ENCODE results near the gene CES4A.

The CES4A gene

DNA sequence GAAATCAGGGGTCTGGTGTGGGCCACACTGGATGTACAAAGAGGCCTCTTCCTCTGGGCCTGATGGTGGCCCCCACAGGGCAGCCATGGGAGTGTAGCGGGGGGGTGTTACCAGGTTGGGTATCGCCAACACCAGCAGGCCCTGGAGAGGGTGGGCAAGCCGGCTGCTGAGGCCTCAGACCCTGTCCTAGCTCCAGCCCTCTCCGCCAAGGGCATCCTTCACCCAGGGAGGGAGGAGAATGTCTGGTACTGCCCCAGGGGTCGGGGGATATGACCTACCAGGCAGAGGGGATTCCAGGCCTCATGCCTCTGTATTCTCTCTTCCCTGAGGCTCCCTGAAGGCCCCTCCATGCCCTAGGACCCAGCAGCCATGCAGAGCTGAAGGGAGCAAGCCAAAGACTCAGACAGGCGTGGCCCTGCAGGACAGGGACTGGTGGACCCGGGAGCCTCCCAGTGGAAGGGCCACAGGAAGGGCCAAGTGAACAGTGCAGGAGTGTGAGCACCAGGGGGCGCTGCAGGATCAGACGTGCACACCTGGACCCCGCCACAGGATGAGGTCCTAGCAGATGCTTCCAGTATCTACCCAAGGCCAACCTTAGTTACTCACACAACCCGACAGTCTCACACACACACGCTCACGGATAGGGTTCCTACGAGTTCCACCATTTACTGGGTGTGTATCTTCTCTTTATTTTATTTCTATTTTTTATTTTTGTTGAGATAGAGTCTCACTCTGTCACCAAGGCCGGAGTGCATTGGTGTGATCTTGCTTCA is 10.9 kb upstream of the CES4A start (continued):
- TF ChIP-seq, protein P1, sequence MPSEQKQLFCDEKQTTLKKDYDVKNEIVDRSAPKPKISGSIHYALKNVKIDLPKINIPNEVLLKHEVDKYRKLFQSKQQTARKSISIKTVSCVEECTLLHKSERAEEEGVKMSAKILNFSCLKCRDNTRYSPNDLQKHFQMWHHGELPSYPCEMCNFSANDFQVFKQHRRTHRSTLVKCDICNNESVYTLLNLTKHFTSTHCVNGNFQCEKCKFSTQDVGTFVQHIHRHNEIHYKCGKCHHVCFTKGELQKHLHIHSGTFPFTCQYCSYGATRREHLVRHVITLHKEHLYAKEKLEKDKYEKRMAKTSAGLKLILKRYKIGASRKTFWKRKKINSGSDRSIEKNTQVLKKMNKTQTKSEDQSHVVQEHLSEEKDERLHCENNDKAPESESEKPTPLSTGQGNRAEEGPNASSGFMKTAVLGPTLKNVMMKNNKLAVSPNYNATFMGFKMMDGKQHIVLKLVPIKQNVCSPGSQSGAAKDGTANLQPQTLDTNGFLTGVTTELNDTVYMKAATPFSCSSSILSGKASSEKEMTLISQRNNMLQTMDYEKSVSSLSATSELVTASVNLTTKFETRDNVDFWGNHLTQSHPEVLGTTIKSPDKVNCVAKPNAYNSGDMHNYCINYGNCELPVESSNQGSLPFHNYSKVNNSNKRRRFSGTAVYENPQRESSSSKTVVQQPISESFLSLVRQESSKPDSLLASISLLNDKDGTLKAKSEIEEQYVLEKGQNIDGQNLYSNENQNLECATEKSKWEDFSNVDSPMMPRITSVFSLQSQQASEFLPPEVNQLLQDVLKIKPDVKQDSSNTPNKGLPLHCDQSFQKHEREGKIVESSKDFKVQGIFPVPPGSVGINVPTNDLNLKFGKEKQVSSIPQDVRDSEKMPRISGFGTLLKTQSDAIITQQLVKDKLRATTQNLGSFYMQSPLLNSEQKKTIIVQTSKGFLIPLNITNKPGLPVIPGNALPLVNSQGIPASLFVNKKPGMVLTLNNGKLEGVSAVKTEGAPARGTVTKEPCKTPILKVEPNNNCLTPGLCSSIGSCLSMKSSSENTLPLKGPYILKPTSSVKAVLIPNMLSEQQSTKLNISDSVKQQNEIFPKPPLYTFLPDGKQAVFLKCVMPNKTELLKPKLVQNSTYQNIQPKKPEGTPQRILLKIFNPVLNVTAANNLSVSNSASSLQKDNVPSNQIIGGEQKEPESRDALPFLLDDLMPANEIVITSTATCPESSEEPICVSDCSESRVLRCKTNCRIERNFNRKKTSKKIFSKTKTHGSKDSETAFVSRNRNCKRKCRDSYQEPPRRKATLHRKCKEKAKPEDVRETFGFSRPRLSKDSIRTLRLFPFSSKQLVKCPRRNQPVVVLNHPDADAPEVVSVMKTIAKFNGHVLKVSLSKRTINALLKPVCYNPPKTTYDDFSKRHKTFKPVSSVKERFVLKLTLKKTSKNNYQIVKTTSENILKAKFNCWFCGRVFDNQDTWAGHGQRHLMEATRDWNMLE (tag by site-specific recombination; conservative IDR thresholded peaks at IDR 0.05; ENCODE audit: low read depth): no peak
- TF ChIP-seq GLIS2 (tag by site-specific recombination; IDR thresholded peaks at IDR 0.05): peak; percentile 48; the same call in 1 of the 2 replicates
- no peak for TF ChIP-seq ZNF621 (tag by site-specific recombination; IDR thresholded peaks at IDR 0.05)
- no peak for TF ChIP-seq ZFP37 (tag by site-specific recombination; IDR thresholded peaks at IDR 0.05)
- 0 out of 2 replicates have a peak, but pooled peaks have one; percentile 31 for TF ChIP-seq ZEB2 (tag by site-specific recombination; IDR thresholded peaks at IDR 0.05)
- TF ChIP-seq ZNF837 (tag by site-specific recombination; IDR thresholded peaks at IDR 0.05): no peak
- TF ChIP-seq RBAK (tag by site-specific recombination; IDR thresholded peaks at IDR 0.05): no peak
- 0 out of 2 replicates have a peak, but pooled peaks have one; percentile 26 for TF ChIP-seq KLF17 (tag by site-specific recombination; IDR thresholded peaks at IDR 0.05)
- peak; percentile 83; the same call in 1 of the 2 replicates for TF ChIP-seq ZNF2 (tag by site-specific recombination; IDR thresholded peaks at IDR 0.05)
- TF ChIP-seq GLI4 (tag by site-specific recombination; IDR thresholded peaks at IDR 0.05): no peak
- peak; percentile 67 for TF ChIP-seq SP7 (tag by site-specific recombination; IDR thresholded peaks at IDR 0.05)
- TF ChIP-seq ZNF664 (tag by site-specific recombination; IDR thresholded peaks at IDR 0.05): peak; percentile 37; the same call in 1 of the 2 replicates
- no peak for TF ChIP-seq ZNF501 (tag by site-specific recombination; IDR thresholded peaks at IDR 0.05)
- no peak for TF ChIP-seq KLF10 (tag by site-specific recombination; IDR thresholded peaks at IDR 0.05)
- 0 out of 2 replicates have a peak, but pooled peaks have one; percentile 12 for TF ChIP-seq GLIS1 (tag by site-specific recombination; IDR thresholded peaks at IDR 0.05)
- no peak for TF ChIP-seq ZNF670 (tag by site-specific recombination; IDR thresholded peaks at IDR 0.05; ENCODE audit: low read depth)
- TF ChIP-seq ZNF514 (tag by site-specific recombination; IDR thresholded peaks at IDR 0.05): no peak
- TF ChIP-seq ZNF549 (tag by site-specific recombination; IDR thresholded peaks at IDR 0.05): no peak
- TF ChIP-seq ZNF626 (tag by site-specific recombination; IDR thresholded peaks at IDR 0.05): no peak
- no peak; the same call in 1 of the 2 replicates for TF ChIP-seq KLF9 (tag by site-specific recombination; IDR thresholded peaks at IDR 0.05; ENCODE audit: low read depth)
- TF ChIP-seq, protein P2, sequence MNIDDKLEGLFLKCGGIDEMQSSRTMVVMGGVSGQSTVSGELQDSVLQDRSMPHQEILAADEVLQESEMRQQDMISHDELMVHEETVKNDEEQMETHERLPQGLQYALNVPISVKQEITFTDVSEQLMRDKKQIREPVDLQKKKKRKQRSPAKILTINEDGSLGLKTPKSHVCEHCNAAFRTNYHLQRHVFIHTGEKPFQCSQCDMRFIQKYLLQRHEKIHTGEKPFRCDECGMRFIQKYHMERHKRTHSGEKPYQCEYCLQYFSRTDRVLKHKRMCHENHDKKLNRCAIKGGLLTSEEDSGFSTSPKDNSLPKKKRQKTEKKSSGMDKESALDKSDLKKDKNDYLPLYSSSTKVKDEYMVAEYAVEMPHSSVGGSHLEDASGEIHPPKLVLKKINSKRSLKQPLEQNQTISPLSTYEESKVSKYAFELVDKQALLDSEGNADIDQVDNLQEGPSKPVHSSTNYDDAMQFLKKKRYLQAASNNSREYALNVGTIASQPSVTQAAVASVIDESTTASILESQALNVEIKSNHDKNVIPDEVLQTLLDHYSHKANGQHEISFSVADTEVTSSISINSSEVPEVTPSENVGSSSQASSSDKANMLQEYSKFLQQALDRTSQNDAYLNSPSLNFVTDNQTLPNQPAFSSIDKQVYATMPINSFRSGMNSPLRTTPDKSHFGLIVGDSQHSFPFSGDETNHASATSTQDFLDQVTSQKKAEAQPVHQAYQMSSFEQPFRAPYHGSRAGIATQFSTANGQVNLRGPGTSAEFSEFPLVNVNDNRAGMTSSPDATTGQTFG (tag by site-specific recombination; IDR thresholded peaks at IDR 0.05; ENCODE audit: borderline replicate concordance): no peak
- TF ChIP-seq, protein P3, sequence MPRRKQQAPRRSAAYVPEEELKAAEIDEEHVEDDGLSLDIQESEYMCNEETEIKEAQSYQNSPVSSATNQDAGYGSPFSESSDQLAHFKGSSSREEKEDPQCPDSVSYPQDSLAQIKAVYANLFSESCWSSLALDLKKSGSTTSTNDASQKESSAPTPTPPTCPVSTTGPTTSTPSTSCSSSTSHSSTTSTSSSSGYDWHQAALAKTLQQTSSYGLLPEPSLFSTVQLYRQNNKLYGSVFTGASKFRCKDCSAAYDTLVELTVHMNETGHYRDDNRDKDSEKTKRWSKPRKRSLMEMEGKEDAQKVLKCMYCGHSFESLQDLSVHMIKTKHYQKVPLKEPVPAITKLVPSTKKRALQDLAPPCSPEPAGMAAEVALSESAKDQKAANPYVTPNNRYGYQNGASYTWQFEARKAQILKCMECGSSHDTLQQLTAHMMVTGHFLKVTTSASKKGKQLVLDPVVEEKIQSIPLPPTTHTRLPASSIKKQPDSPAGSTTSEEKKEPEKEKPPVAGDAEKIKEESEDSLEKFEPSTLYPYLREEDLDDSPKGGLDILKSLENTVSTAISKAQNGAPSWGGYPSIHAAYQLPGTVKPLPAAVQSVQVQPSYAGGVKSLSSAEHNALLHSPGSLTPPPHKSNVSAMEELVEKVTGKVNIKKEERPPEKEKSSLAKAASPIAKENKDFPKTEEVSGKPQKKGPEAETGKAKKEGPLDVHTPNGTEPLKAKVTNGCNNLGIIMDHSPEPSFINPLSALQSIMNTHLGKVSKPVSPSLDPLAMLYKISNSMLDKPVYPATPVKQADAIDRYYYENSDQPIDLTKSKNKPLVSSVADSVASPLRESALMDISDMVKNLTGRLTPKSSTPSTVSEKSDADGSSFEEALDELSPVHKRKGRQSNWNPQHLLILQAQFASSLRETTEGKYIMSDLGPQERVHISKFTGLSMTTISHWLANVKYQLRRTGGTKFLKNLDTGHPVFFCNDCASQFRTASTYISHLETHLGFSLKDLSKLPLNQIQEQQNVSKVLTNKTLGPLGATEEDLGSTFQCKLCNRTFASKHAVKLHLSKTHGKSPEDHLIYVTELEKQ (tag by site-specific recombination; IDR thresholded peaks at IDR 0.05; ENCODE audit: borderline replicate concordance): no peak
- no peak for TF ChIP-seq ZNF133 (tag by site-specific recombination; IDR thresholded peaks at IDR 0.05)
- TF ChIP-seq ZBTB7A (tag by site-specific recombination; IDR thresholded peaks at IDR 0.05; ENCODE audit: low read depth): no peak
- TF ChIP-seq ZNF600 (tag by site-specific recombination; IDR thresholded peaks at IDR 0.05): peak; percentile 32; the same call in 1 of the 2 replicates
- TF ChIP-seq ZNF660 (tag by site-specific recombination; IDR thresholded peaks at IDR 0.05): peak; percentile 67
- TF ChIP-seq SCRT1 (tag by site-specific recombination; IDR thresholded peaks at IDR 0.05; ENCODE audit: borderline replicate concordance): no peak
- no peak for TF ChIP-seq ZNF155 (tag by site-specific recombination; IDR thresholded peaks at IDR 0.05)

Measured in HEK293 (cell line).